MCF 10A (cell line): ENCODE data around the gene ZNF768. TPM values are rescaled to one million over a fixed set of nuclear protein-coding genes. Genes with fewer than 3 reads are reported as not detected.
A peak's percentile ranks its signal among the peaks of the same experiment; 100 is the strongest.

Source experiments
- BruUV-seq: library from RNA; stranded (reverse); fragments of 400-500 nt; replicated peaks from 2 replicates; lab custom pipeline; 2021; lab: Mats Ljungman, UMichigan
- CTCF ChIA-PET: fragments of 300-600 bp; sonication (Branson Sonifier 250); formaldehyde crosslinking; extraction: SDS; loops from one replicate; lab custom pipeline; 2021; ENCODE audit warnings: antibody characterized with exemption, inconsistent platforms; lab: Yijun Ruan, JAX
- POLR2A ChIA-PET: fragments of 300-600, 350-650 bp; sonication (Branson Sonifier 250); formaldehyde crosslinking; extraction: SDS; loops from one replicate; lab custom pipeline; 2020; ENCODE audit warnings: antibody characterized with exemption, inconsistent platforms; lab: Yijun Ruan, JAX
- DNase-seq: peaks from one replicate; pipeline ENCODE4 v3.0.0-alpha.2; 2018; ENCODE audit not compliant: unreplicated experiment
- H3K27ac Mint-ChIP-seq: one replicate; pipeline ENCODE4 v1.8.0; 2022; ENCODE audit warnings: mild to moderate bottlenecking, low read depth, mixed read lengths; ENCODE audit not compliant: unreplicated experiment
- H3K27me3 Mint-ChIP-seq: one replicate; pipeline ENCODE4 v1.8.0; 2022; ENCODE audit warnings: mixed read lengths; ENCODE audit not compliant: insufficient read depth, unreplicated experiment
- H3K36me3 Mint-ChIP-seq: one replicate; pipeline ENCODE4 v1.8.0; 2022; ENCODE audit warnings: mild to moderate bottlenecking, moderate library complexity, mixed read lengths; ENCODE audit not compliant: insufficient read depth, unreplicated experiment
- H3K4me1 Mint-ChIP-seq: one replicate; pipeline ENCODE4 v1.8.0; 2022; ENCODE audit warnings: mixed read lengths; ENCODE audit not compliant: insufficient read depth, unreplicated experiment
- H3K4me3 Mint-ChIP-seq: one replicate; pipeline ENCODE4 v1.8.0; 2022; ENCODE audit warnings: mild to moderate bottlenecking, moderate library complexity, mixed read lengths; ENCODE audit not compliant: unreplicated experiment
- H3K9me3 Mint-ChIP-seq: one replicate; pipeline ENCODE4 v1.8.0; 2022; ENCODE audit warnings: mixed read lengths; ENCODE audit not compliant: unreplicated experiment
- CTCF ChIP-seq: fragments of 200-600 bp; IDR thresholded peaks from one replicate; pipeline ENCODE4 v1.8.0; 2022; ENCODE audit warnings: antibody characterized with exemption, mild to moderate bottlenecking; ENCODE audit not compliant: unreplicated experiment
- intact Hi-C: fragments of 100-400 bp; cut with micrococcal nuclease; formaldehyde crosslinking; loops from 2 replicates; pipeline ENCODE4 v1.14.1; 2022
- total RNA-seq: library from RNA; stranded (reverse); gene quantifications from 2 replicates; pipeline ENCODE4 v1.2.3, GENCODE V29; 2022

Gene ZNF768
- total RNA-seq, 1 experiment from 2014 or later, result 39.3 TPM

DNA sequence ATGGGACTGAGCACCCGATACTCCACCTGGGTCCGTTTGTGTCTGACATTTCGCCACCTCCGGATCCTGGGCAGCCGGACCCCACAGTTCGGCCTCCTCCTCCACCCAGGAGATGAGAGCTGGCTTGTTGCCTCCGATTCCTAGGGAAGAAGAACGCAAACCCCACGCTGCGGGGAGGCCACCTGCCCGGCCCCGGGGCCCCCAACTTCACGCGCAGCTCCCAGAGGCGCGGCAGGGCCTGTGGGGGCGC is 31.3 kb upstream of the ZNF768 start:
- intact Hi-C loops, result no loop called here
- TF ChIP-seq CTCF, result no peak
- no peaks in the 10 kb centered on the region for H3K27me3 Mint-ChIP-seq

GRCh38 chr16:30556125-30556473 is 29.7 kb upstream of the ZNF768 start:
- CTCF ChIA-PET, result interaction anchor here (1.2 kb wide), 1 partner anchor 106 kb away, joined by 3 read pairs; no protein-coding TSS in a partner anchor
- DNase-seq, result no peak
- POLR2A ChIA-PET, result interaction anchor here (2.8 to 4.5 kb wide), 3 partner anchors 16 to 28 kb away, joined by 38 to 104 read pairs (median 39); partner anchors contain the start of genes ZNF688, ZNF747 and ZNF768
- no peak for TF ChIP-seq CTCF
- H3K4me3 Mint-ChIP-seq, result peak overlapping the region; percentile 77
- H3K36me3 Mint-ChIP-seq, result peaks cover 32% of the 10 kb centered on the region
- intact Hi-C loops, result no loop called here
- H3K4me1 Mint-ChIP-seq, result peaks cover 5% of the 10 kb centered on the region
- no peak overlapping the region for H3K27ac Mint-ChIP-seq
- H3K27me3 Mint-ChIP-seq, result no peaks in the 10 kb centered on the region
- no peaks in the 10 kb centered on the region for H3K9me3 Mint-ChIP-seq
- no TSS peak for BruUV-seq

More for the DNA sequence above, 31.3 kb upstream of the ZNF768 start:
- ChIA-PET POLR2A (interaction anchor here (0.7 to 4.5 kb wide), 16 partner anchors 8 to 160 kb away, joined by 3 to 104 read pairs (median 5); partner anchors contain the start of genes DCTPP1, FBRS, SEPHS2 and ZNF688), CTCF (interaction anchor here (0.6 to 3.2 kb wide), 7 partner anchors 9 to 1311 kb away, joined by 3 to 28 read pairs (median 3); partner anchors contain the start of genes DCTPP1 and ZNF747)
- Mint-ChIP-seq H3K4me3 (peak overlapping the region; percentile 77), H3K4me1 (peaks cover 5% of the 10 kb centered on the region), H3K36me3 (peaks cover 32% of the 10 kb centered on the region), H3K27ac (peak overlapping the region; percentile 79), H3K9me3 (no peaks in the 10 kb centered on the region)
- BruUV-seq, result no TSS peak
- DNase-seq, result no peak

DNA sequence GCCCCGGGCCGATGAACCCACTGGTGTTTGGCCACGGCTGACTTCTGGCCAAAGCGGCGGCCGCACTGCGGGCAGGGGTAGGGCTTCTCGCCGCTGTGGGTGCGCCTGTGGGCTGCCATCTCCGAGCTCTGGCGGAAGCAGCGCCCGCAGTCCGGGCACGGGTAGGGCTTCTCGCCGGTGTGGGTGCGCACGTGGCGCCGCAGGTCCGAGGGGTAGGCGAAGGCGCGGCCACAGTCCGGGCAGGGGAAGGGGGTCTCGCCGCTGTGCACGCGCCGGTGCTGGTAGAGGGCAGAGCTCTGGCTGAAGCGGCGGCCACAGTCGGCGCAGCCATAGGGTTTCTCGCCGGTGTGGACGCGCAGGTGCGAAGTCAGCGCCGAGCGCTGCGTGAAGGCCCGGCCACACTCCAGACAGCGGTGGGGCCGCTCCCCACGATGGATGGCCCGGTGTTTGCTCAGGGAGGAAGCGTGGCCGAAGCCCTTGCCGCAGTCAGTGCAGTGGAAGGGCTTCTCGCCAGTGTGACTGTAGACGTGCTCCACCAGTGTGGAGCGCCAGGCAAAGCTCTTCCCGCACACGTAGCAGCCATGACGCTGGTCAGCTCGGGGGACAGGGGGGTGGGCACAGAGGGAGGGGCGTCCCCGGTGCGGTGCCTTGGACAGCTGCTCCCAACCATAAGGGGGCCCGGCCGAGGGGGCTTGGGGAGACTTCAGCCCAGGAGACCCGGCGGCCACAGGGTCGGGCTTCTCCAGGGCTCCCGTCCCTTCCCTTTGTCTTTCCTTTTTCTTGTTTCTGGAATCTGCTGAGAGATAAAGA is 29.2 kb upstream of the ZNF768 start:
- no peaks in the 10 kb centered on the region for H3K27me3 Mint-ChIP-seq
- no TSS peak for BruUV-seq
- DNase-seq, result no peak
- H3K4me3 Mint-ChIP-seq, result peak overlapping the region; percentile 77
- peaks cover 32% of the 10 kb centered on the region for H3K36me3 Mint-ChIP-seq
- POLR2A ChIA-PET, result interaction anchor here (4.5 kb wide), 1 partner anchor 21 kb away, joined by 104 read pairs; the partner anchor contains the start of gene ZNF747
- no peak overlapping the region for H3K27ac Mint-ChIP-seq
- intact Hi-C loops, result no loop called here
- H3K4me1 Mint-ChIP-seq, result peaks cover 5% of the 10 kb centered on the region
- no peak for TF ChIP-seq CTCF
- CTCF ChIA-PET, result interaction anchor here (0.6 to 1.7 kb wide), 2 partner anchors 14 to 126 kb away, joined by 3 to 6 read pairs; partner anchors contain the start of gene DCTPP1
- H3K9me3 Mint-ChIP-seq, result no peaks in the 10 kb centered on the region
